Measurements from ENCODE around the gene SNX19.

Gene SNX19

DNA sequence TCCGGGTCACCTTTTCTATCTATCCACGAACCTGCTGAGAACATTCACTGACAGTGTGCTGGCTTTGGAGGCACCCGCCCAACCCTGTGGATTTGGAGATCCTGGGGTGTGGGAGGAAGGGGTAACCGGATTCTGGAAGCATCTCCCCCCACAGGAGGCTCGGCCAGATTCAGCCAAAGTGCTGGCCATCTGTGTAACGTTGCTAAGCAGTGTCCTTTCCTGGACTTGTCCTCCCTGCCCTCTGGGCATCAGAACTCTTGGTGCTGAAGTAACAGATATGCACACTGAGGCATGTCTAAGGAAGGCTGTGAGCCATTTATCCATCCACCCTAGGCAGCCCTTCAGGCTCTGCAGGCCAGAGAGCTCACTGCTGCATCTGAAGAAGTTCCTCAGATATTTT lies 85.7 kb downstream of the SNX19 start:
- H3K4me2 ChIP-seq (ENCODE audit: low read depth, low read length, poor library complexity, severe bottlenecking) = no peak overlapping the region
- H2AFZ ChIP-seq (ENCODE audit: low read depth, low read length, severe bottlenecking) = no peak overlapping the region
- no peaks in the 10 kb centered on the region for H3K79me2 ChIP-seq (ENCODE audit: insufficient read depth, low read length)

GRCh38 chr11:130829920-130830511 lies 86.3 kb downstream of the SNX19 start:
- Histone ChIP-seq H3K9ac (ENCODE audit: low read length) (no peak overlapping the region), H3K36me3 (ENCODE audit: low read length) (no peaks in the 10 kb centered on the region), H3K4me3 (ENCODE audit: insufficient read depth, low read length, poor library complexity, severe bottlenecking) (no peak overlapping the region), H3K9me3 (ENCODE audit: insufficient read depth, low read length) (no peaks in the 10 kb centered on the region), H3F3A (ENCODE audit: insufficient read depth) (no peaks in the 10 kb centered on the region), H3K27me3 (ENCODE audit: low read length) (no peaks in the 10 kb centered on the region), H3K79me2 (ENCODE audit: insufficient read depth, low read length) (no peaks in the 10 kb centered on the region), H3K4me2 (ENCODE audit: low read depth, low read length, poor library complexity, severe bottlenecking) (no peak overlapping the region), H2AFZ (ENCODE audit: low read depth, low read length, severe bottlenecking) (no peak overlapping the region), H4K20me1 (ENCODE audit: low read depth, low read length) (no peaks in the 10 kb centered on the region), H3K9me2 (replicated peaks; ENCODE audit: insufficient read depth, low read length) (no peaks in the 10 kb centered on the region), H3K27ac (ENCODE audit: low read depth, low read length) (no peak overlapping the region)
- no peak for TF ChIP-seq EZH2phosphoT487 (conservative IDR thresholded peaks at IDR 0.05; ENCODE audit: low read length)

More for the DNA sequence above, 85.7 kb downstream of the SNX19 start:
- TF ChIP-seq CTCF (IDR thresholded peaks at IDR 0.05; ENCODE audit: insufficient read depth, low read length, poor library complexity, severe bottlenecking) (no peak), EZH2phosphoT487 (conservative IDR thresholded peaks at IDR 0.05; ENCODE audit: low read length) (no peak)
- Histone ChIP-seq H3K27ac (ENCODE audit: low read depth, low read length) (no peak overlapping the region), H3K27me3 (ENCODE audit: low read length) (no peaks in the 10 kb centered on the region), H3K36me3 (ENCODE audit: low read length) (no peaks in the 10 kb centered on the region), H4K20me1 (ENCODE audit: low read depth, low read length) (no peaks in the 10 kb centered on the region), H3K9me3 (ENCODE audit: insufficient read depth, low read length) (no peaks in the 10 kb centered on the region), H3K4me3 (ENCODE audit: insufficient read depth, low read length, poor library complexity, severe bottlenecking) (no peak overlapping the region), H3K9me2 (replicated peaks; ENCODE audit: insufficient read depth, low read length) (no peaks in the 10 kb centered on the region), H3F3A (ENCODE audit: insufficient read depth) (no peaks in the 10 kb centered on the region), H3K9ac (ENCODE audit: low read length) (no peak overlapping the region)

GRCh38 chr11:130828741-130829140 lies 87.5 kb downstream of the SNX19 start:
- Histone ChIP-seq H3K27me3 (ENCODE audit: low read length) (no peaks in the 10 kb centered on the region), H3K9ac (ENCODE audit: low read length) (no peak overlapping the region), H3F3A (ENCODE audit: insufficient read depth) (no peaks in the 10 kb centered on the region), H3K4me3 (ENCODE audit: insufficient read depth, low read length, poor library complexity, severe bottlenecking) (no peak overlapping the region), H4K20me1 (ENCODE audit: low read depth, low read length) (no peaks in the 10 kb centered on the region), H3K9me2 (replicated peaks; ENCODE audit: insufficient read depth, low read length) (no peaks in the 10 kb centered on the region), H3K4me2 (ENCODE audit: low read depth, low read length, poor library complexity, severe bottlenecking) (no peak overlapping the region), H3K27ac (ENCODE audit: low read depth, low read length) (no peak overlapping the region), H2AFZ (ENCODE audit: low read depth, low read length, severe bottlenecking) (no peak overlapping the region), H3K36me3 (ENCODE audit: low read length) (no peaks in the 10 kb centered on the region), H3K9me3 (ENCODE audit: insufficient read depth, low read length) (no peaks in the 10 kb centered on the region), H3K79me2 (ENCODE audit: insufficient read depth, low read length) (no peaks in the 10 kb centered on the region)
- TF ChIP-seq CTCF (IDR thresholded peaks at IDR 0.05; ENCODE audit: insufficient read depth, low read length, poor library complexity, severe bottlenecking) (no peak), EZH2phosphoT487 (conservative IDR thresholded peaks at IDR 0.05; ENCODE audit: low read length) (no peak)

DNA sequence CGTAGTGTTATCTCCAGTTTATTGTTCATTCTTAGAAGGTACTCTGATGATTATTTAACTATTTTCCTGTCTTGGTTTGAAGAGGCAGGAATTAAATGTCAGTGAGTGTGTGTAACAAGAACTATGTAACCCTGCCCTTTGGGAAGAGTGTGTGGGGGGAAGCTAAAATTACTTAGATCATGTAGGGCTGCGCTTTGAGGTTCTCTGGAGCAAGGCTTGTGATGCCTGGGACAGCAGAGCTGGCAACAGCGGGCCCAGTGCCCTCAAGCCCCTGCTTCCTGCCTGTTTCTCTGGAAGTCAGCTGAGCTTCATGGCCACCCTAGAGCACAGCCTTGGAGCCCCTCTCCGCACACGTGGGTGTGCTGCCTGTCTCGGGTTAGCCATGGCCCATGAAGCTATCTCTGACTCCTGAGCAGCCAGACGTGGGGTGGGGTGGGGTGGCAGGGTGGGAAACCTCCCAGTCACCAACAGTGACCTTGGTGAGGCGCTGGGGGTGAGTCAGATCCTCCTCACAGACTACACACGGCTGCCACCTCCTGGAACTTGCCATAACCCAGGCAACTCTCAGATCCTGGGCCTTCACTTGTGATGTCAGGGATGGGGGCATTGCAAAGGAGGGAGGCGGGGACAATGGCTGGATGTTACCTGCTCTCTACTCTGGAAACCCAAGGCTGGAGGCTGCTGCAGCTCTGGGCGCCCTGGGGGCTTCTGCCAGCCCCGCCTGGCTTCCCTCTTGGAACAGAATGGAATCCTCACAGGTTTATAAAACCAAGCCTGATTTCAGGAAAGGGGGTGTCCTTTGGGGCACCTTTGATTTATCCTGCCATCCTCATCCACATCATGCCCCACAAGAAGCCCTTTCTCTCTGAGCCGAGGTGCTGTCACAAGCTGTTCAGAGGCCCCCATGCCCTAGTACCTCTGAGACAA lies 88.6 kb downstream of the SNX19 start:
- Histone ChIP-seq H3K36me3 (ENCODE audit: low read length) (no peaks in the 10 kb centered on the region), H3K79me2 (ENCODE audit: insufficient read depth, low read length) (no peaks in the 10 kb centered on the region), H4K20me1 (ENCODE audit: low read depth, low read length) (no peaks in the 10 kb centered on the region), H3K4me3 (ENCODE audit: insufficient read depth, low read length, poor library complexity, severe bottlenecking) (no peak overlapping the region), H3K27me3 (ENCODE audit: low read length) (no peaks in the 10 kb centered on the region), H3K9me3 (ENCODE audit: insufficient read depth, low read length) (no peaks in the 10 kb centered on the region), H3F3A (ENCODE audit: insufficient read depth) (no peaks in the 10 kb centered on the region), H2AFZ (ENCODE audit: low read depth, low read length, severe bottlenecking) (no peak overlapping the region), H3K4me2 (ENCODE audit: low read depth, low read length, poor library complexity, severe bottlenecking) (no peak overlapping the region), H3K27ac (ENCODE audit: low read depth, low read length) (no peak overlapping the region), H3K9me2 (replicated peaks; ENCODE audit: insufficient read depth, low read length) (no peaks in the 10 kb centered on the region), H3K9ac (ENCODE audit: low read length) (no peak overlapping the region)
- no peak for TF ChIP-seq EZH2phosphoT487 (conservative IDR thresholded peaks at IDR 0.05; ENCODE audit: low read length)
- TF ChIP-seq CTCF (IDR thresholded peaks at IDR 0.05; ENCODE audit: insufficient read depth, low read length, poor library complexity, severe bottlenecking) = no peak
